Measurements from ENCODE around the gene NTRK3.

DNA sequence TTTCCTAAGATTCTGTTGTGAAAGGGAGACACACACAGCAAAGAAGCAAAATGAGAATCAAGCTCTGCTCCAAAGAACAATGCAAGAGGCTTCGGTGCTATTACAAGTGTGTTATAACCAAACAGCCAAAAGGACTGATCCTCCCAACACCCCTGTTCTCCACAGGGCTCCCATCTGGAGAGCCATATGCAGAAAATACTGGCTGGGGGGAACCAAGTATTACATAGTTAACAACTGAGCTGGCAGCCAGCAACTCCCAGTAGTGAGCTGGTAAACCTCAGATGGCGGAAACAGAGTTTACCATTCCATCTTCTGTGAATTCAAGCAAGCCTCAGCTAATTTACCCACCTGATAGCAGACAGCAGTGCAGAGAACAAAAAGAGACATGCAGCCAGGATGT lies 156.4 kb downstream of the NTRK3 start:
- TF ChIP-seq, protein P1, sequence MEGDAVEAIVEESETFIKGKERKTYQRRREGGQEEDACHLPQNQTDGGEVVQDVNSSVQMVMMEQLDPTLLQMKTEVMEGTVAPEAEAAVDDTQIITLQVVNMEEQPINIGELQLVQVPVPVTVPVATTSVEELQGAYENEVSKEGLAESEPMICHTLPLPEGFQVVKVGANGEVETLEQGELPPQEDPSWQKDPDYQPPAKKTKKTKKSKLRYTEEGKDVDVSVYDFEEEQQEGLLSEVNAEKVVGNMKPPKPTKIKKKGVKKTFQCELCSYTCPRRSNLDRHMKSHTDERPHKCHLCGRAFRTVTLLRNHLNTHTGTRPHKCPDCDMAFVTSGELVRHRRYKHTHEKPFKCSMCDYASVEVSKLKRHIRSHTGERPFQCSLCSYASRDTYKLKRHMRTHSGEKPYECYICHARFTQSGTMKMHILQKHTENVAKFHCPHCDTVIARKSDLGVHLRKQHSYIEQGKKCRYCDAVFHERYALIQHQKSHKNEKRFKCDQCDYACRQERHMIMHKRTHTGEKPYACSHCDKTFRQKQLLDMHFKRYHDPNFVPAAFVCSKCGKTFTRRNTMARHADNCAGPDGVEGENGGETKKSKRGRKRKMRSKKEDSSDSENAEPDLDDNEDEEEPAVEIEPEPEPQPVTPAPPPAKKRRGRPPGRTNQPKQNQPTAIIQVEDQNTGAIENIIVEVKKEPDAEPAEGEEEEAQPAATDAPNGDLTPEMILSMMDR (IDR thresholded peaks at IDR 0.05): no peak
- no peak for TF ChIP-seq POLR2A (IDR thresholded peaks at IDR 0.05)
